HG03066 (cell line): ENCODE data around the gene CTBP2.
"Not testable (repeated sequence)": the region's sequence is repeated elsewhere in the genome, so short reads cannot be mapped to it uniquely, and the experiment has no call there.

ENCODE experiments used
- ATAC-seq: cut with Tn5 transposase; IDR thresholded peaks from one replicate; pipeline ENCODE4 v1.9.1; 2021; ENCODE audit warnings: low read depth; ENCODE audit not compliant: unreplicated experiment

Gene CTBP2

GRCh38 chr10:124993736-124994451 is 166.5 kb downstream of the CTBP2 start:
- ATAC-seq, result no peak

GRCh38 chr10:124993345-124993708 is 167.0 kb downstream of the CTBP2 start:
- ATAC-seq, result no peak

- ATAC-seq, result peak; percentile 61
These were observed 167.7 kb downstream of the CTBP2 start for GRCh38 chr10:124992462-124993344.

GRCh38 chr10:124991835-124992234 is 168.5 kb downstream of the CTBP2 start:
- no peak for ATAC-seq

GRCh38 chr10:124990671-124991625 is 169.4 kb downstream of the CTBP2 start:
- ATAC-seq, result no peak

- ATAC-seq, result no peak
These were observed 170.8 kb downstream of the CTBP2 start for GRCh38 chr10:124989526-124989925.

GRCh38 chr10:124988753-124989152 is 171.6 kb downstream of the CTBP2 start:
- ATAC-seq, result not testable (repeated sequence)

- ATAC-seq, result no peak
These were observed 172.6 kb downstream of the CTBP2 start for GRCh38 chr10:124987788-124988187.

GRCh38 chr10:124985162-124985561 is 175.2 kb downstream of the CTBP2 start:
- no peak for ATAC-seq

GRCh38 chr10:124984376-124984775 is 176.0 kb downstream of the CTBP2 start:
- no peak for ATAC-seq

GRCh38 chr10:124983321-124983720 is 177.0 kb downstream of the CTBP2 start:
- no peak for ATAC-seq

- ATAC-seq, result no peak
These were observed 182.0 kb downstream of the CTBP2 start for GRCh38 chr10:124978376-124978725.

GRCh38 chr10:124977648-124978375 is 182.6 kb downstream of the CTBP2 start:
- no peak for ATAC-seq

- no peak for ATAC-seq
These were observed 183.2 kb downstream of the CTBP2 start for GRCh38 chr10:124977161-124977560.

GRCh38 chr10:124975977-124976514 is 184.3 kb downstream of the CTBP2 start:
- peak; percentile 59 for ATAC-seq

GRCh38 chr10:124974131-124974530 is 186.2 kb downstream of the CTBP2 start:
- no peak for ATAC-seq

GRCh38 chr10:124972637-124973036 is 187.7 kb downstream of the CTBP2 start:
- no peak for ATAC-seq

- ATAC-seq, result no peak
These were observed 189.1 kb downstream of the CTBP2 start for GRCh38 chr10:124971276-124971675.

- ATAC-seq, result no peak
These were observed 193.1 kb downstream of the CTBP2 start for GRCh38 chr10:124967255-124967654.

GRCh38 chr10:124966008-124966407 is 194.4 kb downstream of the CTBP2 start:
- ATAC-seq, result no peak
